Cerebellar cortex (tissue), 1 donor: Measurements from ENCODE around the gene CNTNAP2.

ENCODE experiments used
- DNase-seq: peaks from one replicate; pipeline ENCODE4 v3.0.0-alpha.2; 2015; ENCODE audit warnings: low spot score

CNTNAP2 gene

DNA sequence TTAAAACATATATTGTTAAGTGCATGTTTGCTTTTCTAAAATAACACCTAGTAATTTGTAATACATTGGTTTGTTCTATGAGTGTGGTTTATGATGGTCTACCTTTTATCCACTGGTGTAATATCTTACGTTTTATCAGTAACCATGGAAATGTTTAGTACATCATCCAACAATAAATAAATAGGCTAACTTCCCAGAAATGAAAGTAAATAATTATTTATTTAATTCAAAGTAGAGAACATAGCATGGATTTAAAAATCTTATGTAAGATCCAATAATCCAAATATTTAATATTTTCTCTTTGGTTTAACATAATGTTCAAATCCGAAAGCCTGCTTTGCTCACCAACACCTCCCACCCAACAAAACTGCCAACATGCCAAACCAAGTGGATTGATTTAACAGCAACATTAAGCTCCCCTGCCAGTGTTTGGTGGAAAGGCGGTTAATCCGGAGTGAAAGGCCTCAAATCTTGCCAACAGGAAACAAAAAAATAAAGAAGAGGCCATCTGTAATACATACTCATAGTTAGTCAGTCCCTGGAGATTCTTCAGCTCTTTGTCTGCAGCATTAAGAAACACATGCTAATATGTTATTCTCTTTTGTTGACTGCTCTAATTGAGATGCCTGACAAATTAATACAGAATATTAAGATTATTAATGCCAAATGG lies 897.8 kb downstream of the CNTNAP2 start:
- no peak for DNase-seq

DNA sequence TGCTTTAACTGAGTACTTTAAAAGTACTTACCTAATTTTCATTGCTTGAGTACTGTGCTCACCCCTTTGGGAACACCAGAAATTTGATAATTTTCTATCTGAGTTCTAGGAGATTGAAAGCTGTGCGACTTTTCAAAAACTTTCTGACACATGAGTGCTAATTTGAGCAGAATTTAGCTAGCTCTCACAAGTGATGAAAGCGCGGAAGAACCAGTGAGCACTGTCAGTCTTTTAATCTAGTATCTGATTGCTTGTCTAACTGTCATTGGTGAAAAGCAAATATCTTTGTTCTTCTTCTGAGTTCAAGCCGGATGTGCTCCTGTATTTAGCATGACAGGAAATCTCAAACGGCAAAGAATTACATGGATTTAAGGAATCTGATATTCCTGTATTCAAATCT lies 899.4 kb downstream of the CNTNAP2 start:
- no peak for DNase-seq

DNA sequence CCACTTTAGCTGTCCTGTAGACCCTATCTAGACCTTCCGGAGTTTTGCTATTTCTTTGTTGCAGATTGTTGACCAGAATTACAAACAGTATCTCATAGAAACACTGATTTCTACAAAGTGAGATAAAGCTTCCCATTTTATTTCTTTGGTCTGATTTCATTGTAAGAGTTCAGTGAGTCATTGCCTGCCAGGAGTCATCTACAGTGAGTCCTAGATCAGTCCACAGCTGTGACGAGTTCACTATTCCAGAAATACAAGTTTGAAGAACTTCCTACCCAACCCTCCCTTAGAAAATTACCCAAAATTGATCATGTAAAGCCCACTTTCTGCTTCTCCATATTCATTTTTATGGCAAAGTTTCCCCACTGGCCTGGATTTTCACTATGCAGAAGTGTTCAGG lies 905.5 kb downstream of the CNTNAP2 start:
- DNase-seq: no peak

DNA sequence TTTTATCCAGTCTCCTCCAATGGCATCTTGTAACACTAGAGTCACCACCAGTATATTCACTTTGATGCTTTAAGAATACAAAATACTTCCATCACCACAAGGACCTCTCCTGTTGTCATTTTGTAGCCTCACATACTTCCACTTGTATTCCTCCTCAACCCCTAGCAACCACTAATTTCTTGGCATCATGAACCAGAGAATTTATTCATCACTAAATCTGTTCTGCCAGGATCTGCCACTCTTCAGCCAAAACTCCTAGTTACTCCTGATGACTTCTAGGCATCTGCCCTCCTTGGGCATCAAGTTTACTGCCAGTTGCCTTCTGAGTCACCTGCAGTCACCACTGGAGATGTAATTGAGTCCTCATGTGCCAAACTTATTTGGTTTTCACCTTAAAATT lies 906.8 kb downstream of the CNTNAP2 start:
- peak; percentile 7 for DNase-seq

DNA sequence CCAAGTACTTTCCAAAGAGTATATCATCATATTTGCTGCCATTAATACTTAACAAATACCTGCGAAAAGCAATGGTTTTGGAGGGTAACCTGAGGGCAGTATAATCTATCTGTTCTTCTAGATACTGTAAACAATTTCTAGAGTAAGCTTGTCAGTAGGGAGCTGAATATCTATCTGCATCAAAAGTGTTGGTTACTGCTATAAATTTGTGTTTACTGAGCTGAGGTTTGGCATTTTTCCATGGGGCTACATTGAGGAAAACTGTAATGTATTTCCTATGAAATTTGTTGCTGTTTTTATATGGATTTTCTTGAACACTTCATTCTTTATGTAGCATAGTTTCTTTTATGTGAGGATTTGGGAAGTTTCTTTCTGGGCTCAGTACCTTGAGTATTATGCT lies 913.4 kb downstream of the CNTNAP2 start:
- DNase-seq: no peak

DNA sequence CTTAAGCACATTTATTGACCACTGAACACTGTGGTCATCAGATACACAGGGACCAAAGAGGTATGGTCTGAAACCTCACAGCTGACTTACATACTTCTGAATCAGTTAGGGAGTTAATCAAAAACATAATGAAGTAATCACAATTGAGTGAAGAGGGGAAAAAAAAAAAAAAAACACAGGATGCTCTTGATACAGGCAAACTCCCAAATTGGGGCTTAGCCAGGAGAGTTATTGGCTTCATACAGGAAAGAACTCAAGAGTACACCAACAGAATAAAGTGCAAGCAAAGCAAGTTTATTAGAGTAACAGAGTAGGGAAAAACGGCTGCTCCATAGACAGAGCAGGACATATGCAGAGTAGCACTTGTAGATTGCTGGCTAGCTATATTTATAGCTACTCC lies 917.0 kb downstream of the CNTNAP2 start:
- DNase-seq: no peak

DNA sequence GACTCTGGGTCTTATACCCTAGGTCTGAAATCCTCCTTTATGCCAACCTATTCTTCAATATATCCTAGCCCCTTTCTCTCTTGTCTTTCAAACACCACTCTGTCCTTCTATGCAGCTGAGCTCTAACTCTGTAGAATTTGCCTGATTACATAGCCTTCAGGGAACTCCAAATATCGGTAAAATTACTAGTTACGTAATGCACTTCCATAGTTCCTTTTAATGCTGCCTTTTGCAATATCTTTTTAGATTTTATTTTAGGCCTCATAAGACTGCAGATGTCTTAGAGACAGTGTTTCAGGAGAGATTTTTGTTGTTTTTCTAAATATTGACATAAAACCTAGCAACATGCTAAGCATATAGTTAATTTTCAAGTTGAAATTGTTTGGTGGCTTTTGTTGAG lies 924.8 kb downstream of the CNTNAP2 start:
- no peak for DNase-seq

DNA sequence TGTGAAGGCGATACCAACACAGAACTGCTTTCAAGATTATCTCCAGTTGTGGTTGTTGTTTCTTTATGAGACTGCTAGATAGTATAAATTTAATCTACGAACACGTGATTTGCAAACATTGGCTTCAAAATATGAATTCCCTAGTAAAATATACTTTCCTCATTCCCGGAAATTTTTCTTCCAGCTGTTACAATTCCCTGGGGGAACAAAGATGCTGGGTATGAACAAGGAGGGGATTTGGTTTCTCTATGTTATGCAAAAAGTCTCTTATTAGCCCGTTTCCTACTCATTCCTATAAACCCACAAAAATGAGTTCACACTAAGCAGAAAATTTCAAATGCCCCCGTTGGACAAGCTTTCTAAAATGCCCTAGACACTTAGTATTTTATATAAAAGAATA lies 928.3 kb downstream of the CNTNAP2 start:
- no peak for DNase-seq

DNA sequence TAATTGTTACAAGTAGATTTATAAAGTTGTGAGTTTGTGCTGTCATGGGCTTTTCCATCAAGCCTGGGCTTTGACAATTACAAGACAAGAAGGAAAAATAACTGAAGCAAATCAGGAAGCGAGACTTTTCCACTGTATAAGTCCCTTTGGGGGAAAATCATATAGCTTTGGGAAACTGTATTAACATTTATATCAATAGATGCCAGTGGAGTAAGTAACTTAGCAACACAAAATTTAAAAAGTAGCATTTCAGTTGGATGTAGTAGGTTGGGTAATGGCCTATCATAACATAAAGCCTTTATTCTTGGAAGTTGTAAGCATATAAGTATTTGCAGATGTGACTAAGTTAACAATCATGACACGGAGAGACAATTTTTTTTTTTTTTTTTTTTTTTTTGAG lies 931.1 kb downstream of the CNTNAP2 start:
- no peak for DNase-seq

DNA sequence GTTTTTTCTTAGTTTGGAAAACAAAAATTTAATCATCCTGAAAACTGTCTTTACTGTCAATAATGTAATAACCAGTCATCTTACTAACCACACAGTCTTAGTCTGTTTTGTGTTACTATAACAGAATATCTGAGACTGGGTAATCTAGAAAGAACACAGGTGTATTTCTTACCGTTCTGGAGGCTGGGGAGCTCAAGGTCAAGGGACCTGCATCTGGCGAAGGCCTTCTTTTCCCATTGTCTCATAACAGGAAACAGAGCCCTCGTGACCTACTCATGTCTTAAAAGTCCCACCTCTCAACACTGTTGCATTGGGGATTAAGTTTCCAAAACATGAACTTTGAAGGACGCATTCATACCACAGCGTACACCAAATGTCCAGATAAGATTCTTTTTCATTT lies 932.3 kb downstream of the CNTNAP2 start:
- DNase-seq: no peak

DNA sequence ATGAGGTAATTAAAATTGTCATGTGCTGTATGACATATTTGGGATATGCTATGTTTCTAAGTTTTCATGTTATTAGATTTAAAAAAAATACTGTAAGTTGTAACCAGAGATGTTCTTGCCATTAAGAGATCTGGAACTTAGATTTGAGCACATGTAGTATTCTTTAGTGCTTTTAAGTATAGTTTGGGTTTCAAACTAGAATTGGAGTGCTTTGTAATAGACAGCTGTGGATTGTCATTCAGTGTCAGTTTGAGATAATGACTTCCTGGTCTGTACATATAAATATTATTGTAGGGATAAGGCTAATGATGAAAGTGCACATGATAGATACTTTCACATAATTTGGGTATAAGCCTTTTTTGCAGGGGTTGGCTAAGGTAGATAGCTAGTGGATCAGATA lies 936.2 kb downstream of the CNTNAP2 start:
- DNase-seq: no peak

DNA sequence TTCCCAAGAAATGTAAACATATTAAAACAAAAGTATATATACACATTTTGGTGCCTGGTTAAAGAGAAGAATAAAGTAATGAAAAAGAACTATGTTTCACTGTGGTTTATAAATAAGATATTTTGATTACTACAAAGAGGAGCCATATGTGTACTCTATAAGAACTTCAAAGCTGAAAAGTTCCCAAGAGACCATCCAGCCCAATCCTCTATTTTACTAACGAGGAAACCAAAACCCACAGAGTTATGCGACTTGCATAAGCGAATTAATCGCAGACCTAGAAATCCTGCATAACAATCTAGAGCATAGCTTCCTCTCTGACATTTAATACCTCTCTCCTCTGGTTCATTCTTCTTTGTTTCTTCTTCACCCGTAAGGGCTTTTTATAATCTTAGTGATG lies 937.1 kb downstream of the CNTNAP2 start:
- DNase-seq: no peak

DNA sequence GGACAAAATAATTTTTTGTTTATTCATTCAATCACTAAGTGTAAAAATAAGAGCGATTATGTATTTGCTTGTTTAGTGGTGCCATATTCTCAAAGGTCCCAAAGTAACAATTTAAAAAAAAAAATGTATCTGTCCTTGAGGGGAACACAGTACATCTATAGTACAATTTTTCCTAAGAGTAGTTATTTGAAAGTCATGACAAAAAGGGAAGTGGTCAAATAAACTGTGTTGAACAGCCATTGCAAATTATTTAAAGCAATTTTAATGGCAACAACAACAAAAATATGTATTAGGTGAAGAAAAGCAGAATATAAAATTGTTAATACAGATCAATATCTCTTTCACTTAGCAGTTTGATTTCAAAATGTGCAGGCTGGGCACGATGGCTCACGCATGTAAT lies 943.5 kb downstream of the CNTNAP2 start:
- DNase-seq: no peak

DNA sequence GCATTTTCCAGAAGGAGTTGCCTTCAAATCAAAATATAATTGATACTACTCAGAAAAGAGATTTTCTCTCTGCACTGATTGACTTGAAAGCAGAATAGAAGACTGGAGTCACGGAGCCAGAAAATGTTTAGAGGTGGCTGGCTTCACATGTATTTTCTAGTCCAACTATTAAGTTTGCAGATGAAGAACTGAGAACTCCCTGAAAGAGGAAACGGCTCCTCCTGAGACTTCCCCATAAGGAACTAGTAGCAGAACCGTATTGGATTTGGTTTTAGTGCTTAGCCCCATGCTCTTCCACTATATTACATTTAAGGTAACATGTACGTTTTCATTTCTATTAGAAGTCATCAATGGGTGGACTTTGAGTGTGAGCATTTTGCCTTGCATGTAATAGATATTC lies 946.3 kb downstream of the CNTNAP2 start:
- no peak for DNase-seq

DNA sequence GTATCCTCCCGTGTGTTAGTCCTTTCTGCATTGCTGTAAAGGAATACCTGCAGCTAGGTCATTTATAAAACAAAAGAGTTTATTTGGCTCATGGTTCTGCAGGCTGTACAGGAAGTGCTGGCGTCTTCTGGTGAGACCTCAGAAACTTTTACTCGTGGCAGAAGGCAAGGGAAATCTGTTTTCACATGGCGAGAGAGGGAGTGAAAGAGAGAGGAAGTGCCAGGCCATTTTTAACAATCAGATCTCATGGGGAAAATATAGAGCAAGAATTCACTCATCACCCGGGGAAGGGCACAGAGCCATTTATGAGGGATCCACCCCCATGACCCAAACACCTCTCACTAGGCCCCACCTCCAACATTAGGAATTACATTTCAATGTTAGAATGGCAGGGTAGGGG lies 952.2 kb downstream of the CNTNAP2 start:
- DNase-seq: no peak

DNA sequence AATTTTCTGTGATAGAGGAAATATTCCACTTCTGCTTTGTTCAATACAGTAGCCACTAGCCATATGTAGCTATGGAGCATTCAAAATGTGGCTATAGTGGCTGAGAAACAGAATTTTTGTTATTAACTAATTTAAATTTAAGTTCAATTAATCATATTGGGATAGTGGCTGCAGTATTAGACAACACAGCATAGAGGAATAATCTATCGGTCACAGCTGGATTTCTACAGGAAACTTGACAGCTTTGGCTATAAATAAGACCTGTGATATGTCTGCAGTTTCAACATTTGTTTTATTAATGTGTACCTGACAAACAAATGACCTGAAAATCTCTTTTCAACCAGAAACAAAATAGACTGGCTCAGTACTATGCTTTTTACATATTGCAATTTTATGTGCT lies 953.2 kb downstream of the CNTNAP2 start:
- DNase-seq: no peak

DNA sequence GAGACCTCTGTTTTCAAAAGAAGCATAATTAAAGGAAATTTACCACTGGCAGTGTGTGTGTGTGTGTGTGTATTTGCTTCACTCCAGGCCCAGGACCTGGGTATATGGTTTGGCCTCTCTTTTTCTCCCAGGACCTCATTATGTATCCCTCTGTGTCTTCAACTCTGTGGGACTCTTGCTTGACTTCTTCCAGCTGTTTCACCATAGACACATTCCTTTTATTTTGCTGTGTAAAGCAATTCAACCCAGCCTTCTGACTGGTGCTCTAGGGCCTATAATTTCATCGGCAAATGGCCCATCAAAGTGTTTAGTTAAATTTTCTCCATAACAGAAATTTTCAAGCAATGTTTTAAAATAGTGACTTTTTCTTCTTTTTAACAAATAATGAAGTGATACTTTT lies 954.3 kb downstream of the CNTNAP2 start:
- DNase-seq: no peak

DNA sequence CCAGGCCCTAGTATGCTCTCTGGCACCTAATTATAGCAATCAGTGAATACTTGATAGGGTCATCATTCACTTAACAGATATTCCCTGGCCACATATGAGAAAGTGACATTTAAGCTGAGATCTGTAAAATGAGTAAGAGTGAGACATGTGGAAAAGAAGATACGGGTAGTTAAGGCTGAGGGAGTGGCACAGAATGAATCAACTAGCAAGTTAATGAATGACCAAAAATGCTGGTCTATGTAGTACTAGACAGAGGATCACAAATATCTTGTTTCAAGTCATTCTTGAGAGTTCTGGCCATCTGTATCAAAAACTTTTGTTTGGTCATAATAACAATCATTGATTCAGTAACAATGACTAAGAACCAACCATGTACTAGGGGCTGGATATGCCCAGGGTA lies 954.9 kb downstream of the CNTNAP2 start:
- no peak for DNase-seq

DNA sequence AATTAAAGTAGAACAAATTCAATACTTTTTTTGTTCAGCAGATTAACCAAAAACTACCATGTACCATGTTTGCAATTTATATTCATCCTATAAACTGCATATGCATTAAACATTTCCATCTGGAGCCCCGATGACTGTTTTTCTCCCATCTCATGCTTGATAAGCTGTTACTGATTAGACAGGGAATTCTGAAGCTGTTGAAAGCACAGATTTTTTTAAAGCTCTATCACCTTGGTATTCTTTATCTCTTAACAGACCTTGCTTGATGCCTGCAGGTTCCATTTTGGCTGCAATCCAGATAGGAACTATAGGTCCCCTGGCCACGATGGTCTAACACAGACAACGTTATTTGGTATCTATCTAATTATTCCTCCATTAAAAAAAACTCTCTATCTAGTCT lies 961.7 kb downstream of the CNTNAP2 start:
- no peak for DNase-seq

DNA sequence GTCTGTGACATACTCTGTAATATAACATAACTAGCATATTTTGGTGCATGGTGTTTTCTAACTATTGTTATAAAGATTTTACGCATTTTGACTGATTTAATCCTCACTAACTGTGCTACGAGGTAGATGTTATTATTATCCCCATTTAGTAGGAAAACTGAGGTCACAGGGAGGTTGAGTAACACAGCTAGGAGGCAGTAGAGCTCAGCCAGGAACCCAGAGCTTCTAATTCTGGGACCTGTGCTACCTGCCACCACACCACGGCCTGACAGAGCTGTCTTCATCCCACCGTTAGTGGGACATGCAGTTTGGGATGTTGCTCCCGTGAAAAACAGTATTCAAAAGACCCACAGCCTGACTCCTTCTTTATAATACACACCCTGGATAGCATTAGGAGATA lies 962.5 kb downstream of the CNTNAP2 start:
- DNase-seq: no peak

DNA sequence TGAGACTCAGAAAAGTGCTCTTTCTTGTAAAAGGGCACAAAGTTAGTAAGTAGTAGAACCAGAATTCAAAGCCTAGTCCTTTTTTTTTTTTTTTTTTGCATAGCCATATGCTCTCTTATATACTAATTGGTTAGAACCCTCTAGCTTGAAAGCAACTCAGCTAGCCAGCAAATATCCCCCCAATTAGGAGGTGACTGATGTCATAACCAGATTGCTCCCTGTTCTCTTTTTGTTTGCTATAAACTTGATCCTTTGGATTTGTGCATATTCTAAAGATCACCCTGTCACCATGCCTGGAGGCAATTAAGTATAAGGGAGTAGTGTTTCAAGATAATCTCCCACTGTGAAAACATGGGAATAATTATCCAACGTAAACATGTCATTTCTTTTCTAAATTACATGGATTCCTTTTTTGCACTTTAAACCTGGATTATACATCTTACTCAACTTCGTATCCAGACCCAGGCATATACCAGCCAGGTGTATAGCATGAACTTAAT lies 963.4 kb downstream of the CNTNAP2 start:
- DNase-seq: no peak

DNA sequence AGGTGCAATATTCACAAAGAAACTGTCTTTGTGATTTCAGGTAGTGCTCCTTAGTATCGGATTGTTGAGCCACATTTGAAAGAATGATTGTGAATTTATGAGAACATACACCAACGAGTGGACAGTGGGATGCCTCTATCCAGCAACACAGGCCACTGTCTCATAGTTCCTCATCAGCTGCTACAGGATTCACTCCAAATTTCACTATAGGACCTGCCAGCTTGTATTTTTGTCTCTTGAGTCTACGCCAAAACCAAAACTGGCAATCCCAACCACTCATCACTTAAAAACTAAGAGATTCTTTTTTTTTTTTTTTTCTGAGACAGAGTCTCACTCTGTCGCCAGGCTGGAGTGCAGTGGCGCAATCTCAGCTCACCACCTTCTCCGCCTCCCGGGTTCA lies 964.5 kb downstream of the CNTNAP2 start:
- DNase-seq: peak; percentile 5

DNA sequence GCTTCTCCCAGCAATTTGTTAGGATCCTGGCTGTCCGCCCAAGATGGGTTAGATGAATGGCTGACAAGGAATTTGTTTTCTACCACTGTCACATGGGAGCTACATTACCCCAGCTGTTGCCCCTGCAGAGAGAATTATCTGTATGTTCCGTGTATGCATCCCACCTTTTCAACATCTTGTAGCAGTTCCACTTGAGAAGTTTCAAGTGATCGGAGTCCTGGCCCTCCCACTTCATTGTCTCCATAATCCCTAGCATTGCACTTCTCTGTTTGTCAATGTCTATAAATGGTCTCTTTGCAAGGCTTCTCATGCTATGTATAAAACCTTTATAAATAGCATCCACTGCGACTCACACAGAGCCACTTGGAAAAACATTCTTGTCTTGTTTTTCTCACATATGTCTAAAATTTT lies 972.5 kb downstream of the CNTNAP2 start:
- no peak for DNase-seq

DNA sequence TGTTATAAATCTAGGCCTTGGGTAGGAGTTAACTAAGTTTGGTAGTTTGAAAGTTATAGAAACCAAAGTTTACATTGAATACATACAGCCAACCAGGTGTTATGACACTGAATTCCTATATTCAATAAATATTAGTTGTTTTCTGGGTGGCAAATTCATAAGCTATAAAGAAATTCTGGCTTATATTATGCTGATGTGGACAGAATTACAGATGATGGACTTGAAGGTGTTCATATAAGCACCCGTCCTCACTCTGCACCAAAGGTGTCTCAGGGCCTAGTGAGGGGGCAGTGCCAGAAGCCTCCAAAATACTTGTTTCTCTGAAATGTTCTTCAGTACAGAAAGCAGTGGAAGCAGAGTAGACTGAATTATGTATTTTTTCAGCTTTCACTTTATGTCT lies 973.0 kb downstream of the CNTNAP2 start:
- DNase-seq: no peak

DNA sequence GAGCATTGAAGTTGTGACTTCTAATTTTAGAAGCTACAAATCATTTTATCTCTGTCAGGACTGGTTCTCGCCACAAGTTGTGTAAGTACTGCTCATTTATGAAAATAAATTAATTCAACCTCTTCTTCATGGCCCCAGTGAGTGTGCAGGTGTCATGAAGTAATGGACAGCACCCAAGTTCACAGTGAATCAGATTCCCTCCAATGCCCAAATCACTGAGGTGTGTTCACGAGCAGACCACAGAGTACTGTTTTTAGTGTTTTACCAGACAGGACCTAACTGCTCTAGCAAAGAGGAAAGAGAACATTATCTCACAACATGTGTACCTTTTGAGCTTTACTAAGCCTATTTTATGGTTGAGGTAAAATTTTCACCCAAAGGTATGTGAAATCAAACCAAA lies 980.0 kb downstream of the CNTNAP2 start:
- no peak for DNase-seq
